Effector memory CD8-positive, alpha-beta T cell (primary cell): ENCODE data around the gene TMCO4.
A peak's percentile ranks its signal among the peaks of the same experiment; 100 is the strongest.

Experiments used
- ATAC-seq: fragments of 150-1000 bp; cut with Tn5 transposase; replicated peaks from 2 replicates; pipeline ENCODE4 v1.10.0; 2021; ENCODE audit warnings: mild to moderate bottlenecking, moderate library complexity
- DNase-seq, 3 experiments: peaks; one replicate each; pipeline ENCODE4 v3.0.0; 2021
- H3K27ac Mint-ChIP-seq, 2 donors: one replicate each; pipeline ENCODE4 v1.8.0; 2022; ENCODE audit warnings: mild to moderate bottlenecking in 2 of 2, mixed read lengths in 2 of 2, moderate library complexity in 2 of 2
- H3K27me3 Mint-ChIP-seq, 2 donors: one replicate each; pipeline ENCODE4 v1.8.0; 2022; ENCODE audit warnings: mixed read lengths in 2 of 2
- H3K36me3 Mint-ChIP-seq: one replicate; pipeline ENCODE4 v1.8.0; 2022; ENCODE audit warnings: mild to moderate bottlenecking, moderate library complexity, mixed read lengths; ENCODE audit not compliant: insufficient read depth
- H3K4me1 Mint-ChIP-seq, 2 donors: one replicate each; pipeline ENCODE4 v1.8.0; 2022; ENCODE audit warnings: low read depth in 2 of 2, mixed read lengths in 2 of 2
- H3K4me3 Mint-ChIP-seq, 2 donors: one replicate each; pipeline ENCODE4 v1.8.0; 2022; ENCODE audit warnings: mild to moderate bottlenecking in 2 of 2, mixed read lengths in 2 of 2, moderate library complexity in 2 of 2
- H3K9me3 Mint-ChIP-seq, 2 donors: one replicate each; pipeline ENCODE4 v1.8.0; 2022; ENCODE audit warnings: mixed read lengths in 2 of 2

The TMCO4 gene

GRCh38 chr1:19665186-19665495 lies 134.6 kb downstream of the TMCO4 start:
- no peak for DNase-seq
- H3K27ac Mint-ChIP-seq: peak overlapping the region in 1 of 2 donors; percentile 20
- peaks cover 4% of the 10 kb centered on the region for H3K36me3 Mint-ChIP-seq
- peak; percentile 6 for ATAC-seq
- H3K9me3 Mint-ChIP-seq: no peaks in the 10 kb centered on the region
- H3K4me3 Mint-ChIP-seq: peak overlapping the region; percentile 76 to 81
- peaks cover 12 to 17% of the 10 kb centered on the region in 2 donors for H3K4me1 Mint-ChIP-seq
- H3K27me3 Mint-ChIP-seq: peaks cover 6 to 67% of the 10 kb centered on the region in 2 donors

GRCh38 chr1:19664453-19665185 lies 135.1 kb downstream of the TMCO4 start, which contains the start of gene HTR6:
Gene HTR6, plus strand, starts transcription at chr1:19664875. Its CDS starts 879 bp downstream, at chr1:19665754.
- peaks cover 6 to 62% of the 10 kb centered on the region in 2 donors for H3K27me3 Mint-ChIP-seq
- no peaks in the 10 kb centered on the region for H3K9me3 Mint-ChIP-seq
- peak within 1 kb of the TSS; percentile 76 to 81 for H3K4me3 Mint-ChIP-seq
- peaks cover 7% of the 10 kb centered on the region for H3K36me3 Mint-ChIP-seq
- ATAC-seq: peak; percentile 48
- DNase-seq: no peak
- H3K27ac Mint-ChIP-seq: peak within 1 kb of the TSS in 1 of 2 donors; percentile 20
- H3K4me1 Mint-ChIP-seq: peaks cover 17 to 20% of the 10 kb centered on the region in 2 donors

- DNase-seq: no peak
- H3K27ac Mint-ChIP-seq: no peak overlapping the region
Observed at GRCh38 chr1:19662313-19662712, 137.4 kb downstream of the TMCO4 start.

DNA sequence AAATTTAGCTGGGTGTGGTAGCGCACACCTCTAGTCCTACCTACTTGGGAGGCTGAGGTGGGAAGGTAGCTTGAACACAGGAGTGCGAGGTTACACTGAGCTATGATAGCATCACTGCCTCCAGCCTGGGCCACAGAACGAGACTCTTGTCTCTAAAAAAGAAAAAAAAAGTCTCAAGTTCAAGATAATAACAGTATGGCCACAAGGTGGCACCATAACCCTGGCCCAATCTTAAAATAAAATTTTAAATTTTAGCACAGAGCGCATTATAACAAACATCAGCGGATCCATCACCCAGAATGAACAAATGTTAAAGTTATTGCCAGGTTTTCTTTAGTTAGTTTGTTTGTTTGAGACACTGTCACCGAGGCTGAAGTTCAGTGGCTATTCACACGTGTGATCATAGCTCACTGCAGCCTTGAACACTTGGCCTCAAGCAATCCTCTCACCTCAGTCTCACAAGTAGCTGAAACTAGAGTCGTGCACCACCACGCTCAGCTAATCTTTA lies 137.9 kb downstream of the TMCO4 start:
- Mint-ChIP-seq H3K27ac (no peak overlapping the region), H3K4me3 (no peak overlapping the region), H3K9me3 (no peaks in the 10 kb centered on the region), H3K27me3 (peaks cover 6 to 33% of the 10 kb centered on the region in 2 donors), H3K36me3 (peaks cover 21% of the 10 kb centered on the region), H3K4me1 (peaks cover 16 to 19% of the 10 kb centered on the region in 2 donors)
- ATAC-seq (peak; percentile 40), DNase-seq (peak; percentile 46 to 67 (median 49))

More at GRCh38 chr1:19662313-19662712, 137.4 kb downstream of the TMCO4 start:
- Mint-ChIP-seq H3K4me3 (no peak overlapping the region), H3K4me1 (peaks cover 19 to 22% of the 10 kb centered on the region in 2 donors), H3K27me3 (peaks cover 6 to 39% of the 10 kb centered on the region in 2 donors), H3K9me3 (no peaks in the 10 kb centered on the region), H3K36me3 (peaks cover 21% of the 10 kb centered on the region)
- ATAC-seq: no peak

DNA sequence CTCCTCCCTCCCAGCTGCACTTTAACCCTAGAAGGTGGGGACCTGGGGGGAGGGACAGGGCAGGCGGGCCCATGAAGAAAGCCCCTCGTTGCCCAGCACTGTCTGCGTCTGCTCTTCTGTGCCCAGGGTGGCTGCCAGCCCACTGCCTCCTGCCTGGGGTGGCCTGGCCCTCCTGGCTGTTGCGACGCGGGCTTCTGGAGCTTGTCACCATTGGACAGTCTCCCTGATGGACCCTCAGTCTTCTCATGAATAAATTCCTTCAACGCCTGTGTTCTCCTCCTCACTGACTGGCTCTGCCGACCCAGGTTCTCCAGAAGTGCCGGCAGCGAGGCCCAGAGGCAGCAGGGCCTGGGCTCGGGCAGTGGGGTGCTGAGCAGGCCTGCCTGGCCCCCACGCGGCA lies 141.5 kb downstream of the TMCO4 start:
- Mint-ChIP-seq H3K4me1 (peaks cover 7 to 9% of the 10 kb centered on the region in 2 donors), H3K9me3 (no peaks in the 10 kb centered on the region), H3K36me3 (peaks cover 30% of the 10 kb centered on the region), H3K27me3 (peaks cover 0 to 5% of the 10 kb centered on the region in 2 donors), H3K4me3 (no peak overlapping the region), H3K27ac (peak overlapping the region in 1 of 2 donors; percentile 32)
- DNase-seq: no peak
- no peak for ATAC-seq

GRCh38 chr1:19657511-19657910 lies 142.2 kb downstream of the TMCO4 start:
- H3K4me1 Mint-ChIP-seq: peaks cover 7 to 9% of the 10 kb centered on the region in 2 donors
- DNase-seq: no peak
- no peak for ATAC-seq
- H3K27ac Mint-ChIP-seq: no peak overlapping the region
- H3K4me3 Mint-ChIP-seq: no peak overlapping the region
- H3K9me3 Mint-ChIP-seq: no peaks in the 10 kb centered on the region
- H3K27me3 Mint-ChIP-seq: no peaks in the 10 kb centered on the region
- peaks cover 31% of the 10 kb centered on the region for H3K36me3 Mint-ChIP-seq

- Mint-ChIP-seq H3K27me3 (no peaks in the 10 kb centered on the region), H3K36me3 (peaks cover 31% of the 10 kb centered on the region), H3K9me3 (no peaks in the 10 kb centered on the region), H3K27ac (no peak overlapping the region), H3K4me1 (peaks cover 7 to 9% of the 10 kb centered on the region in 2 donors), H3K4me3 (no peak overlapping the region)
- DNase-seq (no peak), ATAC-seq (no peak)
Observed at GRCh38 chr1:19656780-19657466, 142.8 kb downstream of the TMCO4 start.

DNA sequence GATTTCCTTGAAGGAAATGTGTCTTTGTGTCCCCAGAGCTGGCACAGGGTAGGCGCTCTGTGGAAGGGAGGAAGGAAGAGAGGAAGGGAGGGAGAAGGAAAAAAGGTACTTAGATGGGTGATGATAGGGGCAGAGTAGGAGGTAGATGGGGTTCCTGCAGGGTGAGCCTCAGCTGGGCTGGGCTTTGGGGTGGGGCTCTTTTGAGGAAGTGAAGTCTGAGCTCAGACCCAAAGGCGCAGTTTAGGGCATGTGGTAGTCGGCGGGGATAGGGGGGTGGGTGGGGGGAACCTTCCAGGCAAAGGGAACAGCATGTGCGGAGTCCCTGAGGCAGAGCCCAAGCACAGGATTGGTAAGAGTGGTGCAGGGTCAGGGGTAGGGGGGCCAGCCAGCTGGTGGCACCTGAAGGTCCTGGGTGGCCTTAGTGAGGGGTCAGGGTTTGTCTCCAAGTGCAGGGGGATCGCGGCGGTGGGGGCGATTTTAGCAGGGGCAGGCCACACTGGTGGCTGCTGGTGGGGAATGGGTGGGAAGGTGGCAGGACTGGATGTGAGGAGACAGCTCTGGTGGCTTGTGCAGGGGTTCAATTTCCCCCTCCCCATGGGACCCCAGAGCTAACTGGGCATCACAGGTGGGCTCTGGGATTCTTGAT lies 143.5 kb downstream of the TMCO4 start:
- Mint-ChIP-seq H3K27ac (no peak overlapping the region), H3K4me3 (no peak overlapping the region), H3K4me1 (peaks cover 7 to 9% of the 10 kb centered on the region in 2 donors), H3K9me3 (no peaks in the 10 kb centered on the region), H3K36me3 (peaks cover 31% of the 10 kb centered on the region), H3K27me3 (no peaks in the 10 kb centered on the region)
- no peak for ATAC-seq
- DNase-seq: no peak

GRCh38 chr1:19655718-19656080 lies 144.0 kb downstream of the TMCO4 start:
- no peak overlapping the region for H3K4me3 Mint-ChIP-seq
- DNase-seq (no peak), ATAC-seq (no peak)
- H3K27ac Mint-ChIP-seq: no peak overlapping the region
- peaks cover 35% of the 10 kb centered on the region for H3K36me3 Mint-ChIP-seq
- H3K4me1 Mint-ChIP-seq: peaks cover 7 to 9% of the 10 kb centered on the region in 2 donors
- H3K9me3 Mint-ChIP-seq: no peaks in the 10 kb centered on the region
- H3K27me3 Mint-ChIP-seq: no peaks in the 10 kb centered on the region

DNA sequence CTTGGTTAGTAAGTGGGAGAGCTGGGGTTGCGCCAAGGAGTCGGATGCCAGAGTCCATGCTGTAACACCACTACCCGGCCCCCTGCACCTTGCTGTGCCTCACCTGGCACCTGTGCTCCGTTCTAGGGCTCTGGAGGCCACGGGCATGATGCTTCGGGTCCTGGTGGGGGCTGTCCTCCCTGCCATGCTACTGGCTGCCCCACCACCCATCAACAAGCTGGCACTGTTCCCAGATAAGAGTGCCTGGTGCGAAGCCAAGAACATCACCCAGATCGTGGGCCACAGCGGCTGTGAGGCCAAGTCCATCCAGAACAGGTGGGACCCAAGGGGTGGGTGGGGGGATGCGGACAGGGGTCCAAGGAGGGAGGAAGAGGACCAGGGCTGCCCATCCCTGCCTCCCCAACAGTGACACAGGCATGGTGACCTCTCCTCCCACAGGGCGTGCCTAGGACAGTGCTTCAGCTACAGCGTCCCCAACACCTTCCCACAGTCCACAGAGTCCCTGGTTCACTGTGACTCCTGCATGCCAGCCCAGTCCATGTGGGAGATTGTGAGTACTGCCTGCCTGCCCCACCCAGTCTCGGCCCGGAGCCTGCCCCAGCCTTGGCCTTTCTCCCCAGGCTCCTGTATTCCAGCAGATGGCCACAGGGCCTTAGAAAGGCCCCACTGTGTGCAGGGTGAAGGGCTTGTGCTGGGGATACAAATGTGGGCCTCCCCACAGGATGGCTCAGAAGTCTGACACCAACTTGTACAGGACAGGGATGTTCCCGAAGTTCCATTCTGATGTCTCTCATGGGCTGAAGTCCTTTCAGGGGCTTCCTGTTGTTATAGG lies 144.6 kb downstream of the TMCO4 start:
- no peak for ATAC-seq
- DNase-seq: no peak
- Mint-ChIP-seq H3K36me3 (peaks cover 40% of the 10 kb centered on the region), H3K9me3 (no peaks in the 10 kb centered on the region), H3K4me1 (peaks cover 7 to 9% of the 10 kb centered on the region in 2 donors), H3K4me3 (no peak overlapping the region), H3K27ac (no peak overlapping the region), H3K27me3 (no peaks in the 10 kb centered on the region)

DNA sequence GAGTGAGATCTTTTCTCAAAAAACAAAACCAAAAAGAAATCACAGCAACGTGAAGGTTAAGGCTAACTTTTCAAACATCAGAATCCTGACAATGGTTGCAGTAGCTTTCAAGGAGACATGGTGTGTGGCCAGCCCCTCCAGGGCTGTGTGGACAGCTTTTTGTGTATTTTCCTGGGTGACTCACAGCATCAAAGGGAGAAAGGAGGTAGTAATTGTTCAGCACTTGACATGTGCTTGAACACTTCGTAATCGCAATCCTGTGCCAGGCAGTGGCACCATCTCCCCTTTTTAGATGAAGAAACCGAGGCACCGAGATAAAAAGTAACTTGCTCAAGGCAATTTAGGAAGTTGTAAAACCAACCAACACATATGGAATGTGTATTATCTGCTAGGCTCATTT lies 145.3 kb downstream of the TMCO4 start:
- Mint-ChIP-seq H3K4me1 (peaks cover 0 to 4% of the 10 kb centered on the region in 2 donors), H3K27ac (no peak overlapping the region), H3K36me3 (peaks cover 35% of the 10 kb centered on the region), H3K27me3 (no peaks in the 10 kb centered on the region), H3K9me3 (no peaks in the 10 kb centered on the region), H3K4me3 (no peak overlapping the region)
- no peak for DNase-seq
- ATAC-seq: no peak

- ATAC-seq: peak; percentile 57
- Mint-ChIP-seq H3K4me1 (peaks cover 7 to 10% of the 10 kb centered on the region in 2 donors), H3K27me3 (peaks cover 0 to 1% of the 10 kb centered on the region in 2 donors), H3K4me3 (no peak overlapping the region), H3K9me3 (no peaks in the 10 kb centered on the region), H3K36me3 (peaks cover 32% of the 10 kb centered on the region), H3K27ac (no peak overlapping the region)
- DNase-seq: no peak
Observed at GRCh38 chr1:19651141-19651737, 148.5 kb downstream of the TMCO4 start.
